BLaER1 (cell line): ENCODE data around the gene MS4A13.

Experiments used
- H3K27ac ChIP-seq: shearing (Covaris generic); formaldehyde crosslinking; 2 replicates; pipeline ENCODE4 v1.8.1; 2022
- H3K27me3 ChIP-seq: shearing (Covaris generic); formaldehyde crosslinking; 2 replicates; pipeline ENCODE4 v1.8.1; 2022
- H3K36me3 ChIP-seq: shearing (Covaris generic); formaldehyde crosslinking; 2 replicates; pipeline ENCODE4 v1.8.1; 2022
- H3K4me1 ChIP-seq: shearing (Covaris generic); formaldehyde crosslinking; 2 replicates; pipeline ENCODE4 v1.8.1; 2022
- H3K4me2 ChIP-seq: shearing (Covaris generic); formaldehyde crosslinking; 2 replicates; pipeline ENCODE4 v1.8.1; 2022
- H3K4me3 ChIP-seq: shearing (Covaris generic); formaldehyde crosslinking; 2 replicates; pipeline ENCODE4 v1.8.1; 2022
- H3K9ac ChIP-seq: shearing (Covaris generic); formaldehyde crosslinking; 2 replicates; pipeline ENCODE4 v1.8.1; 2022
- H3K9me3 ChIP-seq: shearing (Covaris generic); formaldehyde crosslinking; 2 replicates; pipeline ENCODE4 v1.8.1; 2022
- H4K20me1 ChIP-seq: shearing (Covaris generic); formaldehyde crosslinking; 2 replicates; pipeline ENCODE4 v1.8.1; 2022
- Cebpa-rat ChIP-seq: shearing (Covaris generic); IDR thresholded peaks from 2 replicates; pipeline ENCODE4 v1.8.1; 2022

The MS4A13 gene, protein sequence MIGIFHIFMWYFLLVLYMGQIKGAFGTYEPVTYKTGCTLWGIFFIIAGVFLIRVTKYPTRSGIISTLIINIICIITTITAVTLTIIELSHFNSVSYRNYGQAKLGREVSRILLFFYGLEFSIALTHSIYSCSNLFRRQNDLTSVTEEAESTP

DNA sequence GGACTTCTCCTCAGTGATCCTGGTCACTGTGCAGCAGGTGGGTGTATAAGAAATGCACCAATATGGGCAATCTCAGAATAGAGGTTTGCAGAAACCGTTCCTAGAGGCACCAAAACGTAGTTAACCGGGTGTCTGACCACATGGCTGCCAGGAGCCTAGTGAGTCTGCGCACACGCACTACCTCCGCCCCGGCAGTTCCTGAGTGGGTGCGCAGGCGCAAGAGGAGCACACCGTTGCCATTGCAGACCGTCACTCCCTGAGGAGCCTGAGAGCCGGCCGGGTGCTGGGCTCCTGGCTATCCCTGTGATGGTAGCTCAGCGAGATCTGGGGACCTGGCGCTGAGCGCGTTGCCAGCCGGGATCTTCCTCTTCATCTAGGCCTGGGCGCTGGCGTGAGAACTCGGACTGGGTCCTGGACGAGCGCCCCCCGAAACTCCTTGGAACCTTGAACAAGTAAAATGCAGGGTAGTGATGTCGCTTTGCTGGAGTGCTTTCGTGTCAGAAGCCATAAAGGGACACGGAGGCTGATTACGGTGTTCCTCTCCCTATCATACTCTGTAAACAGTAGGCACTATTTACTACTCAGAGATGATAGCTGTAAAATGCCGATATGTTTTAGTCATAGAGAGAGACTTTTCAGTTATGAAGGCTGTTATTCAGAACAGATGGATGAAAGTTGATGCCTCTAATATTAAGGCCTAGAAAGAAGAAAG, at the start of gene MS4A13:
TSS of gene MS4A13 (plus strand) at position 249 of the 712 bp plus-strand sequence. CDS start 2,692 bp downstream, outside the sequence.
- no peaks in the 10 kb centered on the region for H3K27me3 ChIP-seq
- H3K4me2 ChIP-seq = no peak within 1 kb of the TSS
- no peak within 1 kb of the TSS for H3K9ac ChIP-seq
- peaks cover 12% of the 10 kb centered on the region for H3K9me3 ChIP-seq
- no peak for TF ChIP-seq Cebpa-rat
- peaks cover 25% of the 10 kb centered on the region for H3K4me1 ChIP-seq
- H3K27ac ChIP-seq = no peak within 1 kb of the TSS
- no peak within 1 kb of the TSS for H3K4me3 ChIP-seq
- no peaks in the 10 kb centered on the region for H3K36me3 ChIP-seq
- H4K20me1 ChIP-seq = no peaks in the 10 kb centered on the region

DNA sequence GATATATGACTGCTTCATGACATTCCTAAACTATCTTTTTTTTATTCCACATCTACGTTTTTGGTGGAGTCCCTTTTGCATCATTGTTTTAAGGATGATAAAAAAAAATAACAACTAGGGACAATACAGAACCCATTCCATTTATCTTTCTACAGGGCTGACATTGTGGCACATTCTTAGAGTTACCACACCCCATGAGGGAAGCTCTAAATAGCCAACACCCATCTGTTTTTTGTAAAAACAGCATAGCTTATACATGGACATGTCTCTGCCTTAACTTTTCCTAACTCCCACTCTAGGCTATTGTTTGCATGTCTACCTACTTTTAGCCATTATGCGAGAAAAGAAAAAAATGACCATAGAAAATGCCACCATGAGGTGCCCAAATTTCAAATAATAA, 46.4 kb upstream of the MS4A13 start:
- H3K27ac ChIP-seq = no peak overlapping the region
- H3K9me3 ChIP-seq = no peaks in the 10 kb centered on the region
- H3K4me2 ChIP-seq = no peak overlapping the region
- TF ChIP-seq Cebpa-rat = no peak
- H3K36me3 ChIP-seq = 0 out of 2 replicates have a peak, but pooled peaks cover 3% of the 10 kb centered on the region
- no peaks in the 10 kb centered on the region for H4K20me1 ChIP-seq
- H3K27me3 ChIP-seq = no peaks in the 10 kb centered on the region
- peaks cover 6% of the 10 kb centered on the region; the same call in 1 of the 2 replicates for H3K4me1 ChIP-seq
- no peak overlapping the region for H3K4me3 ChIP-seq
- no peak overlapping the region for H3K9ac ChIP-seq

DNA sequence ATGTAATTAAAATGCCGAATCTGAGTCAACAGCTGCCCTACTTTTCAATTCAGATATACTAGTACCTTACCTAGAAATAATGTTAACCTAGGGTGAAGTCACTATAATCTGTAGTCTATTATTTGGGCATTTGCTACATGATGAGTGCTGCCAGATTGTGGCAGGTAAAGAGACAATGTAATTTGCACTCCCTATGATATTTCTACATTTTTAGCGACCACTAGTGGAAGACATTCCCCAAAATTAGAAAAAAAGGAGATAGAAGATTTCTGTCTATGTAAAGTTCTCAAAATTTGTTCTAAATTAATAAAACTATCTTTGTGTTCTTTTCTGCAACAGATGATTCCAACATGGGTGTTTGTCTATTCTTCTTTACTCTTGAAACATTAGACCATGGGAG, 45.5 kb upstream of the MS4A13 start:
- 0 out of 2 replicates have a peak, but pooled peaks cover 3% of the 10 kb centered on the region for H3K36me3 ChIP-seq
- H3K4me1 ChIP-seq = peaks cover 2% of the 10 kb centered on the region; the same call in 1 of the 2 replicates
- peaks cover 5% of the 10 kb centered on the region; the same call in 1 of the 2 replicates for H3K9me3 ChIP-seq
- no peak for TF ChIP-seq Cebpa-rat
- H3K27me3 ChIP-seq = no peaks in the 10 kb centered on the region
- no peaks in the 10 kb centered on the region for H4K20me1 ChIP-seq
- H3K9ac ChIP-seq = no peak overlapping the region
- no peak overlapping the region for H3K4me2 ChIP-seq
- H3K4me3 ChIP-seq = no peak overlapping the region
- no peak overlapping the region for H3K27ac ChIP-seq

DNA sequence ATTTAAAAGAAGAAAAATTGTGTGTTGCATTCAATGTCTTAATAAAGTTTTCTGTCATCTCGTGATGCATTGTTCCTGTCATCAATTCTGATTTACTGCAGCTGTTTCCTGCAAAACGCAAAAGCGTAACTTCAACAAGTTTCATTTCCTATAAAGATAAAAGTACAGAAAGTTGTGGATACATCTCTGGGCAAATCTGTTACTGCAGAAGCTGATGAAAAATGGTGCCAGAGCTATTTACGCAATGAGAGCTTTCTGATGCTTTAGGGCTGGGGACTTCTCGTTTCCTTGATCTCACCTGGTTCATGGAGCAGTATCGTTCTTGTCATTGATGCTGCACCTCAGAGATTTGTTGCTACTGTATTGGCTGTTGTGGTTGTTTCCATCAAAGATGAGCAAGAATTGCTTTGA, 38.2 kb upstream of the MS4A13 start:
- peak; percentile 87 for TF ChIP-seq Cebpa-rat
- Histone ChIP-seq H3K36me3 (no peaks in the 10 kb centered on the region), H4K20me1 (no peaks in the 10 kb centered on the region), H3K4me1 (peaks cover 34% of the 10 kb centered on the region), H3K9me3 (peaks cover 5% of the 10 kb centered on the region; the same call in 1 of the 2 replicates), H3K4me3 (no peak overlapping the region), H3K4me2 (peak overlapping the region; percentile 83), H3K9ac (no peak overlapping the region), H3K27me3 (no peaks in the 10 kb centered on the region), H3K27ac (peak overlapping the region; percentile 79; the same call in 1 of the 2 replicates)

DNA sequence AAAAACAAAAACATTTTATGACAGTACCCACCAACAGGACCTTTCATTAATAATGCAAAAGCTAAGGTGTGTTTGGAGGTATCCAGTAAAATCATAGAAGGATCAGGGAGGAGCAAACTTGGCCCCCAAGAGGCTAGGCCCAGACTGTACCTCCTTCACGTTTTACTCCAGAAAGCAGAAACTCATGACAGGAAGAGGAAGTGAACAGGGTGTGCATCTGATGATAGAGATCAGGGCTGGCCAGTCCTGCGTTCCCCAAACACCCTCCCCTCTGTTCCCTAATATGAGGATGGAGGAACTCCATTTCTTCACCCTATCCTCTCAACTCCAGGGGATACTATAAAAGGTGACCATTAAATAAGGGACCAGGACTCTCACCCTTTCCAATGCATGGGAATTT, 32.8 kb upstream of the MS4A13 start:
- Histone ChIP-seq H3K9ac (no peak overlapping the region), H3K4me2 (no peak overlapping the region), H4K20me1 (no peaks in the 10 kb centered on the region), H3K36me3 (no peaks in the 10 kb centered on the region), H3K27me3 (no peaks in the 10 kb centered on the region), H3K27ac (no peak overlapping the region), H3K4me3 (no peak overlapping the region), H3K9me3 (peaks cover 8% of the 10 kb centered on the region; the same call in 1 of the 2 replicates), H3K4me1 (peaks cover 33% of the 10 kb centered on the region)
- TF ChIP-seq Cebpa-rat = no peak

DNA sequence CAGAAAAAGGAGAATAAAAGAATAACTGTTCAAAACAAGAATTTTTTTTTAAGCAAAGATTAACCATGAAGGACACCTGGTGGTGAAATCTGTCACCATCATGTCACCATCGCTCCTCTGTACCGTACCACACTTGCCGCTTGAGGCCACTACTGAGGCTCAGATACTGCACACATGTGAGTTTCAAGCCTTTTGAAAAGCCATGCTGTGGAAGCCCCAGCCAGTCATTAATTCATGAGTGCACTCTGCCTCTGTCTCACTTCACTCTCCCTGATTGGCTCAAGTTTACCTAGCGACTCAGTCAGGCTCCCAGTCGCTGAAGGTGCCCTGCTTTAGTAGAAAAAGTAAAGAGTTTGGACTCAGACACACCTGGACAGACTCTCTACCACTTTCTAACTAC, 29.2 kb upstream of the MS4A13 start:
- no peak overlapping the region for H3K9ac ChIP-seq
- H3K4me3 ChIP-seq = no peak overlapping the region
- H3K27me3 ChIP-seq = no peaks in the 10 kb centered on the region
- peaks cover 12% of the 10 kb centered on the region for H3K4me1 ChIP-seq
- no peak for TF ChIP-seq Cebpa-rat
- H3K27ac ChIP-seq = no peak overlapping the region
- H3K9me3 ChIP-seq = peaks cover 17% of the 10 kb centered on the region; the same call in 1 of the 2 replicates
- no peaks in the 10 kb centered on the region for H3K36me3 ChIP-seq
- no peak overlapping the region for H3K4me2 ChIP-seq
- H4K20me1 ChIP-seq = no peaks in the 10 kb centered on the region

DNA sequence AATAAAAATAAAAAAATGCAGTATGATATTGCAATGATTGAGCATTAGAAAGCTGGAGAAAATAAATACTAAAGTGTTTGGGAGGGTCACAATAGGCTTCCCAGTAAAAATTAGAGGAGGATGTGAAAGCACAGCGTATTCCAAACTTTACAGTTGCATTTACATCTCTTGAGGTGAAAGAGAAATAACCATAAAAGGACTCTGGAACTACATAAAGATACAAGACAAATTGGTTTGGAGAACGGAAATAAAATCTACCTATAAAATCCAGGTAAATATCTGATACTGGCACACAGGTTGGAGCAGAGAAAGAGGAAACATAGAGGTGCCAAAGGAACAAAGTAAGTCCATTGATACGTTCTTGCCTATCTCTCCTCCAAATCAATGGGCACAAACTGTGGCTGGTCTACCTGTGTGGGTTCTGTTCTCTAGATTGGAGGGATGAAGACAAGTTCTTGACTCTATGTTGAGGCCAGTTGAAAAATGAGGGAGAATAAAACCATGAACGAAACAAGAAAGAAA, 22.6 kb upstream of the MS4A13 start, which contains the start of gene MS4A12:
TSS of gene MS4A12 (plus strand) at position 291 of the 522 bp plus-strand sequence. CDS start 4,541 bp downstream, outside the sequence.
- Histone ChIP-seq H3K4me2 (no peak within 1 kb of the TSS), H3K27ac (no peak within 1 kb of the TSS), H3K27me3 (no peaks in the 10 kb centered on the region), H3K4me1 (peaks cover 5% of the 10 kb centered on the region), H3K36me3 (no peaks in the 10 kb centered on the region), H4K20me1 (no peaks in the 10 kb centered on the region), H3K9me3 (peaks cover 28% of the 10 kb centered on the region), H3K9ac (no peak within 1 kb of the TSS), H3K4me3 (no peak within 1 kb of the TSS)
- TF ChIP-seq Cebpa-rat = no peak

DNA sequence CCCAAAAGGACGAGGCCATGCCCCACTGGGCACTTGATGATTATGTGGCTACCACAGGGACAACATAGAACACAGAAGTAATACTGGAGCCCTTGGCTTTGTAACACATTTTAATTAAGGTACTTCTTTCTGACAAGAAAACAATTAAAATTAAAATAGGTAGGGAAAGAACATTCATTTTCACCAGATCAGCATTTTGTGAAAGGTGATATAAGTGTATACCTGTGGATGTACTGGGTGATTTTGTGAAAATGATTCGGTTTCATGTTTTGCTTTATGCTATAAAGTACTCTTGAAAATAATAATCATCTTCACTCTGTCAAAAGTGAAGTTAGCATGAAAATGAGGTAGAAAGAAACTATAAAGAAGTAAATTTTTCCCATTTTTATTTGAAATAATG, 21.7 kb upstream of the MS4A13 start:
- no peak for TF ChIP-seq Cebpa-rat

DNA sequence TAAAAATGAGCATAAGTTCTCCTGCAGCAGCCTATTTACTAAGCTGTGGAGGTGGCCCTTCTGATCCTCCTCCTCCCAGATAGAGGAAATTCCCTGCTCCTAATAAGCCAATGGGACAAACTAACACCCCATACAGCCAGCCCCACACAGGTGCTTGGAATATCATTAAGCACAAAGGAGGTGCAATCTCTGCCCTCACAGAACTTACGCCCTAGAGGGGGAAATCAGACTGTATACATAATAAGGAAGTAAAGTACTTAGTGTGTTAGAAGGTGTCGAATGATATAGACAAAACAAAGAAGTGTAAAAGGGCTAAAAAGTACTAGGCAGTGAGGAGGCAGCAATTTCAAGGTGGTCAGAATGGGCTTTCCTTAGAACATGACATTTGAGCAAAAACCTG, 16.8 kb upstream of the MS4A13 start:
- Histone ChIP-seq H3K27ac (peak overlapping the region; percentile 55), H3K9me3 (peaks cover 10% of the 10 kb centered on the region; the same call in 1 of the 2 replicates), H4K20me1 (no peaks in the 10 kb centered on the region), H3K4me2 (peak overlapping the region; percentile 73), H3K4me3 (no peak overlapping the region), H3K27me3 (no peaks in the 10 kb centered on the region), H3K36me3 (no peaks in the 10 kb centered on the region), H3K9ac (0 out of 2 replicates have a peak overlapping the region, but pooled peaks have one; percentile 18), H3K4me1 (peaks cover 35% of the 10 kb centered on the region)
- no peak for TF ChIP-seq Cebpa-rat

More for the DNA sequence above, 21.7 kb upstream of the MS4A13 start:
- Histone ChIP-seq H3K9me3 (peaks cover 28% of the 10 kb centered on the region), H3K4me3 (no peak overlapping the region), H3K9ac (no peak overlapping the region), H3K36me3 (no peaks in the 10 kb centered on the region), H3K4me1 (peaks cover 14% of the 10 kb centered on the region), H3K27ac (no peak overlapping the region), H3K27me3 (no peaks in the 10 kb centered on the region), H3K4me2 (no peak overlapping the region), H4K20me1 (no peaks in the 10 kb centered on the region)

DNA sequence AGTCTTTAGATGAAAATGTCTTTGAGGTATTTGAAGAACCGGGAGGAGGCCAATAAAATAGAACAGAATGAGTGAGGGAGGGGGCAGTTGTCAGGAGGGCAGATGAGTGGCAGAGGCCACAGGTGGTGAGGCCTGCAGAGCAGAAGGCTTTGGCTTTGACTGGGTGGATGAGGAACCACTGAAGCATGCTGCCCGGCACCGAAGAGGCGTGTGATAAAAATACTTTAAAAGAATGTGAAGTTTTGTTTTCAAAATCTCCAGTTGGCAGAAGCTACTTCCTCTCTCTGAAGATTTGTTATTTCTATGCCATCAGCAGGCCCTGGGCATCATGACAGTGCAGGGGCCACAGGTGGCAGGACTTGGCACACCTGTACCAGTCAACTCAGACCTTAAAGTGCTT, 16.3 kb upstream of the MS4A13 start:
- 0 out of 2 replicates have a peak overlapping the region, but pooled peaks have one; percentile 18 for H3K9ac ChIP-seq
- peaks cover 10% of the 10 kb centered on the region; the same call in 1 of the 2 replicates for H3K9me3 ChIP-seq
- TF ChIP-seq Cebpa-rat = no peak
- H3K27me3 ChIP-seq = no peaks in the 10 kb centered on the region
- peak overlapping the region; percentile 73 for H3K4me2 ChIP-seq
- peaks cover 39% of the 10 kb centered on the region for H3K4me1 ChIP-seq
- H3K36me3 ChIP-seq = no peaks in the 10 kb centered on the region
- H4K20me1 ChIP-seq = no peaks in the 10 kb centered on the region
- no peak overlapping the region for H3K4me3 ChIP-seq
- peak overlapping the region; percentile 55 for H3K27ac ChIP-seq
